GM19328 (cell line): ENCODE results near the gene TOR2A.

Experiments used
- ATAC-seq: cut with Tn5 transposase; IDR thresholded peaks from one replicate; pipeline ENCODE4 v1.9.1; 2021; ENCODE audit warnings: mild to moderate bottlenecking, moderate library complexity; ENCODE audit not compliant: unreplicated experiment

TOR2A gene

DNA sequence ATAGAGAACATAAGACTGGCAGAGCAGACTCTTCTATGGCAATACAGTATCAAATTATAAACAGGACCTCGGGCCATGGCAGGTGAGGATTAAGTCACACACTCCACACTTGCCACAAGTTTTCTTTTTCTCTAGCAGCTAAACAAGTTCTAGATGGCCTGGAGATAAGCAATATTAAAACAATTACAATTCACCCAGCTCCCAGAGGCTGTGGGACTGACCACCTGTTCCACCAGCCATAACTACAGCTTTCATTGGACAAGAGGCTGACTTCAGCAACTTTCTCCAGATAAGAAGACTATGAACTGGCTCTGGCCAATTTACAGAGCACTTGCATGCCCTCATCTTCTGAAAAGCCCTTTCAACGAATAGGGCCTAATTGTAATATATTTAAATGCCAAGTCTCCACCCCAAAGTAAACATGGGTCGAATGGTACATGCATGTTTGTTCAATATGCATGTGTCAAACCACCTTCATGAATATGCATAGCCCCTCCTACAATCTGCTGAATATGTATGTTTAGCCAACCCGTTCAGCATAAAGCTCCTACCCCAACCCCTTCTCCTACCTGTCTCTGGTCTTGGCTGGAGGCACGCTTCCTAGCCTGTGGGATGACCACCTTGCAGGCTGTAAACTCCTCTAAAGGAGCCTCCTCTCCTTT lies 34.4 kb downstream of the TOR2A start:
- no peak for ATAC-seq

DNA sequence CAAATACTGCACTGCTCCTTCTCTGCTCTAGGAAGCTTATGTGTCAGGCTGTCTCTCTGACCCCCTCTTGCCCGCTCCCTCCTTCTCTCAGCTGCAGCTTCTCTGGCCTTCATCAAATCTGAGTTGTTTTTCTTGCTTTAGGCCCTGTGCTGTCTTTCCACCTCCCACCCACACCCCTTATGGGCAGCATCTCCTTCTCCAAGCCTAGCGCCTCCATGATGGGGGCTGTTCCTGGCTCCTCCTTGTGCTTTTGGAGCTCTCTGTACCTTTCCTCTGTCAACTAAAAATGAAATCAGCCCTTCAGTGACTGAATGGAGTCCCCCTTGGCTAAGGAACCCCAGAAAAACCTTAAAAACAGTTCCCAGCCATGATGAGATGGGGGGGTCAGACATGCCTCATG lies 35.0 kb downstream of the TOR2A start:
- ATAC-seq = no peak

GRCh38 chr9:127698985-127699670 lies 36.0 kb downstream of the TOR2A start:
- peak; percentile 91 for ATAC-seq

- ATAC-seq = no peak
These were observed 36.7 kb downstream of the TOR2A start for GRCh38 chr9:127698386-127698785.

- no peak for ATAC-seq
These were observed 37.5 kb downstream of the TOR2A start for GRCh38 chr9:127697575-127697974.

DNA sequence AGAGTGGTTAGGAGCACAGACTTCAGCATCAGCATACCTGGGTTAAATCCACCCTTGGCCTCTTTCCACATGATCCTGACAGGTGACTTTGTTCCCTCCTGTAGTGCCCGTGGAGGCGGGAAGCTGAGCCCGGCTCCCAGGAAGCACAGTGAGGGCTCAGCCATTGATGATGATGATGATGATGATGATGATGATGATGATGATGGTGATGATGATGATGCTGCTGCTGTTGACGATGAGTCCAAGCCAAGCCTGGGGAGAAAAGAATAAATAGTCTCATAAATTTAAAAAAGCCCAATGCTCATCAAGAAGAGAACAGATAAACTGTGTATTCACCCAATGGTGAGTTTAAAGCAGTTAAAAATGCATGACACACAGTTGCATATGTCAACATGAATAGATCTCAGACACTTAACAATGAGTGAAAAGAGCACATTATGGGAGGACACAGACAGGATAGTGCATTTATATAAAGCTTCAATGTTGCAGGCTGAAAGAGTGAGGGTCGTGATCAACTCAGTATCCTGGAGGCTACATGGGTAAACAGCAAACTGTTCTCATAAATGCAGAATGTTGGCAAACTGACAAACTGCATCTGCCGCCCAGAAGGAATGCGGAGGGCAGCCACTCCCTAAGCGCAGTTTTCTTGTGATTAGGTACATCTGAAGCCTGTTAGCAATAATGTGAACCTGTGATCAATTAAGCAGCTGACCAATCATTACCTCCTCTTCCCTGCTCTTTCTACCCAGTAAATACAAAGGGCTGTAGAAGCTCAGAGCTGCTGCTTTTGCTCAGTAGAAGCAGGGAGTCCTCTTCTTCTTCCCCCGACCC lies 40.0 kb downstream of the TOR2A start:
- ATAC-seq = no peak

- no peak for ATAC-seq
These were observed 41.4 kb downstream of the TOR2A start for GRCh38 chr9:127693697-127694096.

DNA sequence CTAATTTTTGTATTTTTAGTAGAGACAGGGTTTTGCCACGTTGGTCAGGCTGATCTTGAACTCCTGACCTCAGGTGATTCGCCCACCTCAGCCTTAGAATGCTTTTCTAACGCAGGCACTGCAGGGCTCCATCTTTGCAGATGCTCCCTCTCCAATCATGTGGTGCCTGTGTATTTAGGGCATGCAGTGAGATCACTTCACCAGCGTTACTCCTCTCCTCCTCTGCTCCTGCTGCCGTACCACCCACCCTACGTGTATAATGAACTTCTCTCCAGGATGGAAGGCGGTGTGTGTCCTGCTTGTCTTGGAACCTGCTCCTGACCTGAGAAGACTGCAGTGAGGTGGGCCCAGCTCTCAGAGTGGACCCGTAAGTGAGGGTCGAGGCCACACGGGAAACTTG lies 42.0 kb downstream of the TOR2A start:
- no peak for ATAC-seq

DNA sequence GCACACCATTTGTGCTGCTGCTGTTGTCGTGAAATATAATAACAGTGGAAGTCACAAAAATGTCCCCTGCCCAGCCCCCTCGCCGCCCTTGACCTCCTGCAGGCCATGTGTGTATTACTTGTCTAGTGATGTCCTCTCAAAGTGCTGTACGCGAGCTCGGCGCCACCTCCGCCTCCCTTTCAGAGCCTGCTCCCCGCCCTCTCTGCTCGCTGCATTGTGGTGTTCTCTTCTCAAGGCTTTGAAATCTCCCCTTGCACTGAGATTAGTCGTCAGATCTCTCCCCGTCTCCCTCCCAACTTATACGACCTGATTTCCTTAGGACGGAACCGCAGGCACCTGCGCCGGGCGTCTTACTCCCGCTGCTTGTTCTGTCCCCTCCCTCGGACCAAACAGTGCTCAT lies 43.0 kb downstream of the TOR2A start:
- no peak for ATAC-seq

DNA sequence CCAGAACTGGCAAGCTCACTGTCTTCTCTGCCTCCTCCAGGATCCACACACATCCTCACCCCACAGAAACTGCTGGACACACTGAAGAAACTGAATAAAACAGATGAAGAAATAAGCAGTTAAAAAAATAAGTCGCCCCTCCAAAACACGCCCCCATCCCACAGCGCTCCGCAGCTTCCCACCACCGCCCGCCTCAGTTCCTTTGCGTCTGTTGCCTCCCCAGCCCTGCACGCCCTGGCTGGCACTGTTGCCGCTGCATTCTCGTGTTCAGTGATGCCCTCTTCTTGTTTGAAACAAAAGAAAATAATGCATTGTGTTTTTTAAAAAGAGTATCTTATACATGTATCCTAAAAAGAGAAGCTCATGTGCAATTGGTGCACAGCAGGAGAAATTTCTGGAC lies 44.4 kb downstream of the TOR2A start:
- no peak for ATAC-seq

DNA sequence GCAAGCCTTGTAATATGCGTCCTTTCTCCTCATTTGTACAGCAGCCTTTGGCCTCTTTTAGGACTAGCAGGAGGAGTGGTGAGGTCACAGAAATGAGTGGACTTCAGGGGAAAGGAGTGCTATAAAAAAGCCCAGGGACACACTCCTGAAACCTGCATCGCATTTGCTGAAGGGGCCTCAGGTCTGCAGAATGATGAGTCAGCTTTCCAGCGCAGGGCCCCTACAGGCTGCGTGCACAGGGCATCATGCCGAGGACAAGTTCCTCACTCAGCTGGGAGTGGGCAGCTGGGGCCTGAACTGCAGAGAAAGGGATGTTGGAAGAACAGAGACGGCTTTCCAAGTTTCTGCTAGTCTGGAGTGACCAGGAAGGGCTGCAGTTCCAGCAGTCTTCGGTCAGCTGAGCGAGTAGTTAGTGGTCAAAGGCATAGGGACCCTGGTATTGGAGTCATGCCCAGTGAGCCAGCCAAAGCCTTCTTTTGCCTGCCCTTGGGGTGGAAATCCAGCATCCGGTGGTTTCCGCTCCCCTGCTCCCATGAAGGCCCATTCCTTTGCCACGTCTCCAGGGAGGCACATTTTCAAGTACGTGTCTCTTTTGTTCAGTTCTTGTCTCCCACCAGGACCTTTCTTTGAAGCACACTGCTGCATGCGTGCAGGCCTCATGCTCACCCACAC lies 45.6 kb downstream of the TOR2A start:
- ATAC-seq = no peak

- ATAC-seq = no peak
These were observed 48.4 kb downstream of the TOR2A start for GRCh38 chr9:127686461-127687393.

GRCh38 chr9:127684576-127684975 lies 50.5 kb downstream of the TOR2A start:
- no peak for ATAC-seq

DNA sequence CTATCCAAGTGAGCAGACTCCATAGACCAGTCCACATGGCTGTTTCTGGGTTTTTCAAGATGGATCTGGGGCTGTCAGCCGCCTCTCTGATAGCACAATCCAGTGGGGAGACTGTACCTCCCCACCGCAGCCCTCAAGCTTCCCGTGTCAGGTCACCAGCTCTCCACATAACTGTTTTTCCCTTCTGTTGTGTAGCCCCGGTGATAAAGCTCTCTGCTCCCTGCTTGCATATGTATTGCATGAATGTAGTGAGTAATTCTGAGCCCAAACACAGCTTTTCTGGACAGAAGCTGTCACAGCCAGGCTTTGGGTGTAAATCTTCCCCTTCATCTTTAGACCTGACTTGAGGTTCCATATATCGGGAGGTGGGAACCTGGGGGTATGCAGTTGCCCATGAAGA lies 51.4 kb downstream of the TOR2A start:
- no peak for ATAC-seq

DNA sequence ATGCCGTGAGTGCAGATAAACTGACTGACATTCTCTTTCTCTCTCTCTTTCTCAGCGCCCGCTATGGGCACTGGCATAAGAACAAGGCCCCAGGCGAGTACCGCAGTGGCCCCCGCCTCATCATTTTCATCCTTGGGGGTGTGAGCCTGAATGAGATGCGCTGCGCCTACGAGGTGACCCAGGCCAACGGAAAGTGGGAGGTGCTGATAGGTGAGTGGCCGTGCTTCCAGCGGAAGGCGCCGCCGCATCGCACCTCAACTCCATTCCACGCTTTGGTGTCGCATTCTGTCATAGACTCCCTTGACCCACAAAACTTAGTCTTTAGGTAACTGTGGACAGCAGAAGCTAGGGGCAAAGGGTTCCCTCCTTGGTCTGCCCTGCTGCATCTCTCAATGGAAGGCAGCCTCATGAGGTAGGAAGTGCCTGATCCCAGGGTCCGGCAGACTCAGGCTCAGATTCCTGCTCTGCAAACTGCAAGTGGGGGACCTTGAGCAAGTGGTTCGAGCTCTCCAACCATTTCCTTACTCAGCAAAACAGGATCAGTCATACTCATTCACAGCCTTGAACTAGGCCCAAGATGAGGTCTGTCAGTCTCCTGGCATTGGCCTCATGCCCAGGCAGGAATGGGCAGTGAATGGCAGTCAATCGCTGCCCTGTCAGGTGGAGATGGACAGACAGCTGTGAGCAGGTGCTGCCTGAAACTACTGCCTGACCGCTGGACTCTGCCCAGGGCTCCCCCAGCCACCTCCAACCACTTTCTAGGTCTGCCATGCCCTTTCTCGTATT lies 52.5 kb downstream of the TOR2A start:
- ATAC-seq = no peak
